Gastroesophageal sphincter (tissue), 3 donors: ENCODE results near the gene ZSWIM6.

Source experiments
- POLR2AphosphoS5 ChIP-seq: sonication (generic); formaldehyde crosslinking; IDR thresholded peaks from one replicate; pipeline ENCODE4 v1.6.1; 2017; ENCODE audit warnings: antibody characterized with exemption
- TF ChIP-seq, protein P1 (sequence below), 4 experiments: fragments of 200-600 bp in 2 of 4; fragments of 450-650 bp in 2 of 4; sonication (generic) in 1 of 4; IDR thresholded peaks; one replicate each; pipeline ENCODE4 v1.5.1; 2017 to 2019; ENCODE audit warnings: antibody characterized with exemption in 4 of 4, mild to moderate bottlenecking in 2 of 4, moderate library complexity in 2 of 4

GRCh38 chr5:61438298-61438970, 106.4 kb downstream of the ZSWIM6 start:
- TF ChIP-seq, protein P1, sequence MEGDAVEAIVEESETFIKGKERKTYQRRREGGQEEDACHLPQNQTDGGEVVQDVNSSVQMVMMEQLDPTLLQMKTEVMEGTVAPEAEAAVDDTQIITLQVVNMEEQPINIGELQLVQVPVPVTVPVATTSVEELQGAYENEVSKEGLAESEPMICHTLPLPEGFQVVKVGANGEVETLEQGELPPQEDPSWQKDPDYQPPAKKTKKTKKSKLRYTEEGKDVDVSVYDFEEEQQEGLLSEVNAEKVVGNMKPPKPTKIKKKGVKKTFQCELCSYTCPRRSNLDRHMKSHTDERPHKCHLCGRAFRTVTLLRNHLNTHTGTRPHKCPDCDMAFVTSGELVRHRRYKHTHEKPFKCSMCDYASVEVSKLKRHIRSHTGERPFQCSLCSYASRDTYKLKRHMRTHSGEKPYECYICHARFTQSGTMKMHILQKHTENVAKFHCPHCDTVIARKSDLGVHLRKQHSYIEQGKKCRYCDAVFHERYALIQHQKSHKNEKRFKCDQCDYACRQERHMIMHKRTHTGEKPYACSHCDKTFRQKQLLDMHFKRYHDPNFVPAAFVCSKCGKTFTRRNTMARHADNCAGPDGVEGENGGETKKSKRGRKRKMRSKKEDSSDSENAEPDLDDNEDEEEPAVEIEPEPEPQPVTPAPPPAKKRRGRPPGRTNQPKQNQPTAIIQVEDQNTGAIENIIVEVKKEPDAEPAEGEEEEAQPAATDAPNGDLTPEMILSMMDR (IDR thresholded peaks at IDR 0.05): no peak
- TF ChIP-seq POLR2AphosphoS5: no peak
